ENCODE results near the gene GOLGA2.

DNA sequence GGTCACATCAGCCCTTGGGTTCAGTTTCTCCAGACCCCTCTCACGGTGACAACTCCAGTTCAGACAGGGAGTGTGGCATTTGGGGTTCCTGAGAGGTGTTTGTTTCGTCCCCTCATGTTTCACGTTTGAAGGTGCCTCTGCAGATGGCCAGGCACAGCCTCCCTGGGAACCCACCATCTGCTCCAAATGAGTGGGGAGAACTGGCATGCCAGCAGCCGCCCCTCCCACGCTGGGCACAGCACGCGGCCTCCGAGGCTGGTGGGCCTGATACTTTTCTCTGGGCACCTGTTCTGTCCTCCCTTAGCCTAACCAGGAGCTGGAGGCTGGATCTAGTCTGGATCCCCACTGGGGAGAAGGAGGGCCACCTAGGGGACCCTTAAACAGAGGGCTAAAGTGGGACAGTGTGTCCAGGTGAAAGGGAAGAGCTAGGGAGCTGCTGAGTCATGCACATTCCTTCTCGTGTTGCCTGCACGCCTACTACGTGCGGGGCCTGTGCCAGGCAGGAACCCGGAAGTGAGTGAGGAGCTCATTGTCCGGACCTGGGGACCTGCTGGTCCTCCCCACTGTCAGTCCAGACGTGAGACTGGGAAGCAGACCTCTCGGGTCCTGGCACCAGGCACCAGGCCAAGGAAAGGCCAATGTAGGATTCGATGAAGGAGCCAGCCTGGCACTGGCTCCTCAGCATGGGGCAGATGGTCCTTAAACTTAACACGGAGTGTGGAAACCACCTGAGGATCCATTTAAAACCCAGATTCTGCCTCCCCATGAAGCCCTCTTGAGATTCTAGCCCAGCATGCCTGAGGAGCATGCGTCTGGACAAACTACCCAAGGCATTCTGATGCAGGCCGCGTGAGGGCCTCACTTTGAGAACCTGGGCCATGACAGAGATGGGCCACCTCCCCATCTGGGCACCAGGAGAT is 61.0 kb downstream of the GOLGA2 start:
- TF ChIP-seq, protein P1, sequence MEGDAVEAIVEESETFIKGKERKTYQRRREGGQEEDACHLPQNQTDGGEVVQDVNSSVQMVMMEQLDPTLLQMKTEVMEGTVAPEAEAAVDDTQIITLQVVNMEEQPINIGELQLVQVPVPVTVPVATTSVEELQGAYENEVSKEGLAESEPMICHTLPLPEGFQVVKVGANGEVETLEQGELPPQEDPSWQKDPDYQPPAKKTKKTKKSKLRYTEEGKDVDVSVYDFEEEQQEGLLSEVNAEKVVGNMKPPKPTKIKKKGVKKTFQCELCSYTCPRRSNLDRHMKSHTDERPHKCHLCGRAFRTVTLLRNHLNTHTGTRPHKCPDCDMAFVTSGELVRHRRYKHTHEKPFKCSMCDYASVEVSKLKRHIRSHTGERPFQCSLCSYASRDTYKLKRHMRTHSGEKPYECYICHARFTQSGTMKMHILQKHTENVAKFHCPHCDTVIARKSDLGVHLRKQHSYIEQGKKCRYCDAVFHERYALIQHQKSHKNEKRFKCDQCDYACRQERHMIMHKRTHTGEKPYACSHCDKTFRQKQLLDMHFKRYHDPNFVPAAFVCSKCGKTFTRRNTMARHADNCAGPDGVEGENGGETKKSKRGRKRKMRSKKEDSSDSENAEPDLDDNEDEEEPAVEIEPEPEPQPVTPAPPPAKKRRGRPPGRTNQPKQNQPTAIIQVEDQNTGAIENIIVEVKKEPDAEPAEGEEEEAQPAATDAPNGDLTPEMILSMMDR (IDR thresholded peaks at IDR 0.05): no peak
- no peak for TF ChIP-seq POLR2A (IDR thresholded peaks at IDR 0.05)
